OCI-LY7 (cell line): ENCODE measurements around the gene TBATA. TPM values are rescaled to one million over a fixed set of nuclear protein-coding genes. Genes with fewer than 3 reads are reported as not detected.

Experiments
- BruUV-seq: library from RNA; stranded (reverse); fragments of 400-500 nt; replicated peaks from 2 replicates; lab custom pipeline; 2021; lab: Mats Ljungman, UMichigan
- CTCF ChIA-PET: fragments of 300-600 bp; sonication (Branson Sonifier 250); formaldehyde crosslinking; loops from one replicate; lab custom pipeline; 2022; ENCODE audit warnings: antibody characterized with exemption; ENCODE audit not compliant: unreplicated experiment; lab: Charles Lee
- POLR2A ChIA-PET: fragments of 300-600 bp; sonication (Branson Sonifier 250); formaldehyde crosslinking; loops from one replicate; lab custom pipeline; 2022; ENCODE audit warnings: antibody characterized with exemption; lab: Charles Lee
- DNase-seq: peaks from one replicate; pipeline ENCODE4 v3.0.0-alpha.2; 2015; ENCODE audit warnings: low spot score
- H2AFZ ChIP-seq: fragments of 200-600 bp; sonication (generic), shearing (Covaris generic); 2 replicates; pipeline ENCODE4 v1.6.1; 2014; ENCODE audit warnings: mild to moderate bottlenecking, antibody characterized with exemption, low read length, moderate library complexity
- H3K27ac ChIP-seq: fragments of 200-600 bp; sonication (generic); 2 replicates; pipeline ENCODE4 v1.5.1; 2014; ENCODE audit warnings: mixed run types, low read depth, mild to moderate bottlenecking, moderate library complexity, low read length, inconsistent platforms; ENCODE audit not compliant: poor library complexity, severe bottlenecking
- H3K36me3 ChIP-seq: fragments of 200-600 bp; sonication (generic); 2 replicates; pipeline ENCODE4 v1.6.1; 2014; ENCODE audit warnings: mild to moderate bottlenecking, antibody characterized with exemption, low read length, moderate library complexity, mixed read lengths; ENCODE audit not compliant: insufficient read depth
- H3K4me1 ChIP-seq: fragments of 200-600 bp; sonication (generic); 2 replicates; pipeline ENCODE4 v1.5.1; 2014; ENCODE audit warnings: mild to moderate bottlenecking, low read length; ENCODE audit not compliant: insufficient read depth, poor library complexity, severe bottlenecking
- H3K4me2 ChIP-seq: fragments of 200-600 bp; sonication (generic); 2 replicates; pipeline ENCODE4 v1.6.1; 2014; ENCODE audit warnings: mild to moderate bottlenecking, low read length
- H3K4me3 ChIP-seq: fragments of 200-600 bp; sonication (generic); 2 replicates; pipeline ENCODE4 v1.5.1; 2014; ENCODE audit warnings: mild to moderate bottlenecking, low read depth, low read length; ENCODE audit not compliant: poor library complexity, severe bottlenecking
- H3K79me2 ChIP-seq: fragments of 200-600 bp; sonication (generic); 2 replicates; pipeline ENCODE4 v1.6.1; 2016; ENCODE audit warnings: low read depth, mild to moderate bottlenecking, low read length, moderate library complexity, mixed read lengths; ENCODE audit not compliant: insufficient read depth
- H3K9me2 ChIP-seq: fragments of 200-600 bp; sonication (generic); 2 replicates; pipeline ENCODE4 v1.6.1; 2016; ENCODE audit warnings: mild to moderate bottlenecking, low read length, mixed read lengths; ENCODE audit not compliant: insufficient read depth
- H3K9me3 ChIP-seq: fragments of 200-600 bp; sonication (generic); 2 replicates; pipeline ENCODE4 v1.6.1; 2014; ENCODE audit warnings: mild to moderate bottlenecking, mixed run types, low read length, mixed read lengths
- H4K20me1 ChIP-seq: fragments of 200-600 bp; sonication (generic); 2 replicates; pipeline ENCODE4 v1.6.1; 2014; ENCODE audit warnings: mild to moderate bottlenecking, antibody characterized with exemption, low read length, moderate library complexity, mixed read lengths; ENCODE audit not compliant: insufficient read depth
- CTCF ChIP-seq: fragments of 200-600 bp; sonication (generic); conservative IDR thresholded peaks from 2 replicates; pipeline ENCODE4 v1.5.1; 2014; ENCODE audit warnings: mild to moderate bottlenecking, antibody characterized with exemption, low read length, moderate library complexity, mixed read lengths
- EZH2phosphoT487 ChIP-seq: fragments of 200-600 bp; sonication (generic); IDR thresholded peaks from 2 replicates; pipeline ENCODE4 v1.6.1; 2018; ENCODE audit warnings: low read depth, borderline replicate concordance, mild to moderate bottlenecking, mixed run types, antibody characterized with exemption, low read length, moderate library complexity, mixed read lengths
- intact Hi-C: fragments of 100-400 bp; cut with micrococcal nuclease; formaldehyde crosslinking; loops from one replicate; pipeline ENCODE4 v1.10.0; 2022; ENCODE audit not compliant: unreplicated experiment
- total RNA-seq, 2 experiments: library from RNA; depleted of rRNA in 1 of 2; stranded (reverse); fragments of >200 nt in 1 of 2; shearing (Covaris generic) in 1 of 2; gene quantifications; 2 replicates each; pipeline ENCODE4 v1.2.3, GENCODE V29; 2014 to 2022

The TBATA gene
- total RNA-seq, 2 experiments from 2014 or later, result not detected

DNA sequence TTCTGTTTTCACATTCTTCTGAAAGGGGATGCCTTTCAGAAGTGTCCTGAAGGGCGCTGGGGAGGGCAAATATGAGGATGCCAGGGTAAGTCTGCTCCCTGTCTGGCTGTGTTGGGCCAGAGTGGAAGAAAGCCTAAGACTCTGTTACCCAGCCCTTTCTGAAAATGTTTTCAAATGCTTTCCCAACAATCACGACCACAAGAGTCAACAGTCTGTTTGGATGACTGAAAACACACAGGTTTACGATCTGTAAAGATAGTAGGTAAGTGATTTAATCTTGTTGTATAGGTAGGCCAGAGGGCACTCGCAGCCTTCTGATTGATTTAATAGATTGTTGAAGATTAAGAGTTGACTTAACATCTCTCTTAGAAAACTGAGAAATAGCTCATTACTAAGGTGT lies 43.7 kb upstream of the TBATA start:
- Histone ChIP-seq H3K9me3 (no peaks in the 10 kb centered on the region), H3K27ac (no peak overlapping the region), H2AFZ (no peak overlapping the region), H4K20me1 (peaks cover 4% of the 10 kb centered on the region; the same call in 1 of the 2 replicates), H3K36me3 (no peaks in the 10 kb centered on the region), H3K4me1 (no peaks in the 10 kb centered on the region), H3K4me3 (no peak overlapping the region), H3K4me2 (no peak overlapping the region), H3K79me2 (no peaks in the 10 kb centered on the region), H3K9me2 (no peaks in the 10 kb centered on the region)
- intact Hi-C loops, result no loop called here
- TF ChIP-seq EZH2phosphoT487 (no peak), CTCF (no peak)
- no peak for DNase-seq
- ChIA-PET POLR2A (interaction anchor here (1.2 kb wide), 1 partner anchor 11 kb away, joined by 5 read pairs; no protein-coding TSS in a partner anchor), CTCF (interaction anchor here (0.6 kb wide), 1 partner anchor 368 kb away, joined by 3 read pairs; no protein-coding TSS in a partner anchor)
- BruUV-seq, result no TSS peak

- no peaks in the 10 kb centered on the region for H3K79me2 ChIP-seq
- no peaks in the 10 kb centered on the region for H3K4me1 ChIP-seq
- no TSS peak for BruUV-seq
- no peaks in the 10 kb centered on the region for H3K9me3 ChIP-seq
- H2AFZ ChIP-seq, result no peak overlapping the region
- DNase-seq, result no peak
- TF ChIP-seq CTCF (no peak), EZH2phosphoT487 (no peak)
- no peak overlapping the region for H3K4me2 ChIP-seq
- no peaks in the 10 kb centered on the region for H3K9me2 ChIP-seq
- ChIA-PET POLR2A (no interaction called here), CTCF (no interaction called here)
- H3K27ac ChIP-seq, result no peak overlapping the region
- H4K20me1 ChIP-seq, result no peaks in the 10 kb centered on the region
- H3K36me3 ChIP-seq, result no peaks in the 10 kb centered on the region
- H3K4me3 ChIP-seq, result no peak overlapping the region
- intact Hi-C loops, result no loop called here
These were observed 42.0 kb upstream of the TBATA start for GRCh38 chr10:70827086-70827757.
